GM12873 (cell line): ENCODE measurements around the gene CHRNG.

ENCODE experiments used
- CTCF ChIP-seq: IDR thresholded peaks from 2 replicates; pipeline ENCODE4 v1.5.1; 2012; ENCODE audit warnings: low read depth, mild to moderate bottlenecking, moderate library complexity, low read length, control low read depth; ENCODE audit not compliant: insufficient read depth; ENCODE audit errors: missing control alignments

Gene CHRNG

GRCh38 chr2:232537079-232537478 lies 2.4 kb upstream of the CHRNG start:
- peak; percentile 57 for TF ChIP-seq CTCF

- TF ChIP-seq CTCF = no peak
These were observed 2.0 kb upstream of the CHRNG start for GRCh38 chr2:232537499-232537898.

- TF ChIP-seq CTCF = no peak
These were observed 821 bp upstream of the CHRNG start for GRCh38 chr2:232538671-232539070.

- no peak for TF ChIP-seq CTCF
These were observed 1.0 kb downstream of the CHRNG start for GRCh38 chr2:232540441-232541041.

GRCh38 chr2:232541195-232541960 lies 1.9 kb downstream of the CHRNG start:
- no peak for TF ChIP-seq CTCF

- TF ChIP-seq CTCF = no peak
These were observed 2.6 kb downstream of the CHRNG start for GRCh38 chr2:232541961-232542714.

- TF ChIP-seq CTCF = no peak
These were observed 3.4 kb downstream of the CHRNG start for GRCh38 chr2:232542715-232543467.
